Activated T-cell treated with anti-CD3 and anti-CD28 coated beads for 24 hours (primary cell): ENCODE measurements around the gene AAK1.
"Not testable (repeated sequence)": the region's sequence is repeated elsewhere in the genome, so short reads cannot be mapped to it uniquely, and the experiment has no call there.

ENCODE experiments used
- DNase-seq: peaks from one replicate; pipeline ENCODE4 v3.0.0-alpha.2; 2020; ENCODE audit warnings: low read depth

AAK1 gene

DNA sequence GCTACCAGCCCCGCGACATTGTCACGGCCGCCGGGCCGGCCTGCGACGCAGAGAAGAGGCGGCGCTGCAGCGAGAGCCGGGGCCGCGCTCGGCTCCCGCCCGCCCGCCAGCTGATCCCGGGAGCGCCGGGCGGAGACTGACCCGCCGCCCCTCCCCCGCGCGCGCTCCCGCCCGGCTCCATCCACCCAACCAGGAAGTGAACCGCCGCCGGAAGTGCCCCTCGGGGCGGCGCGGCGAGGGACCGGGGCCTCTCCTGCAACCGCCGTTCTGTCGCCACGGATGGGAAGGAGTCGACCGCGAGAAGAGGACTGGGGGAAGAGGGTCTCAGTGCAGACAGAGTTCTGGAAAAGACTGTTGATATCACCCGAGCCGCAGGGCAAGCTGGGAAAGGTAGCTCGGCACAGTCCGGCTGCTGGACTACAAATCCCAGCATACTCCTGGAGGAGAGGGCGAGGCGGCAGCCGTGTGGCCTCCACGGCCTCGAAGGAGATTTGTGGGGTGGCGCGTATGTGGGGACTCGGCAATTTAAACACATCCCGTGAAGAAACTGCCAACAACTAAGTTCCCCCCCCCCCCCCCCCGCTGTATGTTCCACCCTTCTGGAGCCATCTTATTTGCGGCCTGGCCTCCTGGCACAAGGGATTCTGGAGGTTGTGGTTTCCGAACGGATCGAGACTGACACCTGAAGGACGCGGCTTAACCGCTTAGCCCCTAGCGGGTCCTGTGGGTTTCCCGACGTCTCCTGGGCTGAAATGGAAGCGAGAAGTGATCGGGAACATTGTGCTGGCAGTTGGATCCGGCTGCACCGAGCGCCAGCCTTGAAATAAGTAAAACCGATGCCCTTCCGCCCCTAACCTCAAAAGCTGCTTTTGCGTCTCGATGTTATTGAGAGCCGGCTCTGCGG, at the start of gene AAK1:
Gene AAK1, minus strand, starts transcription at position 138 of the 904 bp plus-strand sequence. CDS start 699 bp downstream, outside the sequence.
- peak; percentile 81 for DNase-seq

- DNase-seq: no peak
These were observed 48.9 kb upstream of the AAK1 start for GRCh38 chr2:69692424-69692823.

GRCh38 chr2:69689969-69690368, 46.4 kb upstream of the AAK1 start:
- DNase-seq: no peak

DNA sequence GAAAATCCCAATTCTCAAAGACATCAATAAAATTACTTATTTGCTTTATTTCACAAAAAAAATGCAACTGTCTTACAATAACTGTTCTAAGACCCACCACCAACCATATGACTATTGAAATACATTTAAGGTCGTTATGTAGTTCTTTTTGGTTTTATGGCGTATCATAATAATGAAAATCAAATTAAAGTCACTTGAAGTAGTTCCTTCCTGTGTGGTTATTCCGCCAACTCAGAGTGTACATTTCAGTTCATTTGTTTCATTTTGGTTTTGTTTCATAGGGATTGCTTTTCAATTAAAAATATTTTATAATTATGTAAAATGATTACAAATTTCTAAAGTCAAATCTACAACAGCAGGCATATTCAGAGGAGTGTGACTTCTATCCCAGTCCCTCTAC, 45.9 kb upstream of the AAK1 start:
- no peak for DNase-seq

- DNase-seq: no peak
These were observed 44.6 kb upstream of the AAK1 start for GRCh38 chr2:69687971-69688611.

GRCh38 chr2:69686813-69687212, 43.3 kb upstream of the AAK1 start:
- DNase-seq: no peak

- DNase-seq: no peak
These were observed 41.9 kb upstream of the AAK1 start for GRCh38 chr2:69685321-69686048.

DNA sequence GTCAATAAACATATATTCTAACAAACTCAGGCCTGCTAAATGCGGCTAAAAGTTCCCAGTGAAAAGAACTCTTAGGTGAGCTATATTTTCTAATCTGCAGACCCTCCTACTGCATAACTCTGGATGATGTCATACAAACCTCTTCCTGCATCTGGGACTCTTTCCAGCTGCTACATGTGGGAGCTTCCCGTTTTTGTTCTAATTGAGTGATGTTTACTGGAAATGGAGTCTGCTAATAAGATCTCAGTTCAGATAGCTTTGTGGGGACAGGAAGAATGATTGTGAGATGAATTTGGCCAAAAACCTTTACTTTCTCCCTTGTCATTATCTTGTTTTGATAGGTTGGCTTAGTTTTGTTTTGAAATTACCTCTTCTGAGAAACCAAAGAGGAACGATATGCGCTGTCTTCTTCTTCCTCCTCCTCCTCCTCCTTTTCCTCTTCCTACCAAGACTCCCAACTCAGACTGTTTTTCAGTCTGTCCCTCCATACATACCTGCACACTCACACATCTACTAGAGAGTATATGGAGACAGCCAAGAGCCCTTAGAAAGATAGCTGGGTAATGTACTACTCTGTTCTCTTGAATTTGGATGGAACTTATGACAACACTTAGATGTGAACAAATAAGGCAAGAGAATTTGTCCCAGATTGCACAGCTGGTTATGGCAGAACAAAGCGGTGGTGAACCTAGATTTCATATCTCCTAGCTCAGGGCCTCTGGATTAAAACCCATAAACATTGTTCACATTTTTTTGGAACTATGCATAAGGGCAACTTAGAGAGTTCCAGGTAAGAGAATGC, 39.8 kb upstream of the AAK1 start:
- no peak for DNase-seq

DNA sequence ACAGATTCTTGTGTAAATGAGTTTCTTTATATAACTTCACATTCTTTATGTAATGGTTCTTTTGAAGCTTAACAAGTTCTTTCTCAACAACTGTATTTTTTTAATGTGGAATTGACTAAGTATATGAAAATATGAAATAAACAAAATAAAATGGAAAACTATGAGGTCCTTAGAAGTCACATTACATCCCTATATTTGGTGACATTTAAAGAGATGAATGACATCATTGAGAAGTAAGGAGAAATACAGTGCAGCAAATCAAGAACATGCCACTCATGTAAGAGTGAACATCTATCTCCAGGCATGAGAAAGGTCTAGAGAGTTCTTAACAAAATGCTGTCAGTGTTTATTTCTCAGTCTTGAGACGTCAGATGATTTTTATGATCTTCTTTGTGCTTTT, 39.0 kb upstream of the AAK1 start:
- DNase-seq: no peak

DNA sequence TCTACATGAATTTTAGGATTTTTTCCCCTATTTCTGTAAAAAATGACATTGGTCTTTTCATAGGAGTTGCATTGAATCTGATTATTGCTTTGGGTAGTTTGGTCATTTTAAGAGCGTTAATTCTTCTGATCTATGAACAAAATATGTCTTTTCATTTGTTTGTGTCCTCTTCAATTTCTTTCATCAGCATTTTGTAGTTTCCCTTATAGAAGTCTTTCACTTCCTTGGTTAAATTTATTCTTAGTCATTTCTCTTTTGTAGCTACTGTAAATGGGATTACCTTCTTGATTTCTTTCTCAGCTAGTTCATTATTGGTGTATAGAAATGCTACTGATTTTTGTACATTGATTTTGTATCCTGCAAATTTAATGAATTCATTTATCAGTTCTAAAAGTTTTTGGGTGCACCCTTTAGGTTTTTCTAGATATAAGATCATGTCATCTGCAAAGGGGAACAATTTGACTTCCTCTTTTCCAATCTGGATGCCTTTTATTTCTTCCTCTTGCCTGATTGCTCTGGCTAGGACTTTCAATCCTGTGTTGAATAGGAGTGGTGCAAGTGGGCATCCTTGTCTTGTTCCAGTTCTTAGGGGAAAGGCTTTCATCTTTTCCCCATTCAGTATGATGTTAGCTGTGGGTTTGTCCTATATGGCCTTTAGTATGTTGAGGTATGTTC, 36.6 kb upstream of the AAK1 start:
- DNase-seq: no peak

GRCh38 chr2:69677914-69678313, 34.4 kb upstream of the AAK1 start:
- no peak for DNase-seq

- DNase-seq: no peak
These were observed 32.6 kb upstream of the AAK1 start for GRCh38 chr2:69676146-69676545.

DNA sequence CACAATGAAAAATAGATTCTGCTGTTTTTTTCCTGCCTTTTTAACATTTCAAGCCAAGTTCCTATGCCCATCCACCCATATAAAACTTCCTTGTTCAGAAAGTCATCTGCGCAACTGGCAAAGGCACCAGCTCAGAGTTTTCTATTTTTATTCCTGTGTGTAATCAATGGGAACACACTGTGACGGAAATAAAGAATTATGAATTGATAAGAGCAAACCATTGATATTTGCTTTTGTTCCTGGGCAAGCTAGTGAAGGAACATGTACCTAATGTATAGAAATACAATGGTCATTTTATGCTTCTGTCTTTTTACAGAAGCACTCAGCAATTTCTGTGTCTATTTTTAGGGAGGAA, 30.8 kb upstream of the AAK1 start:
- no peak for DNase-seq

- DNase-seq: not testable (repeated sequence)
These were observed 29.6 kb upstream of the AAK1 start for GRCh38 chr2:69673098-69673497.

- no peak for DNase-seq
These were observed 26.1 kb upstream of the AAK1 start for GRCh38 chr2:69669666-69670065.

DNA sequence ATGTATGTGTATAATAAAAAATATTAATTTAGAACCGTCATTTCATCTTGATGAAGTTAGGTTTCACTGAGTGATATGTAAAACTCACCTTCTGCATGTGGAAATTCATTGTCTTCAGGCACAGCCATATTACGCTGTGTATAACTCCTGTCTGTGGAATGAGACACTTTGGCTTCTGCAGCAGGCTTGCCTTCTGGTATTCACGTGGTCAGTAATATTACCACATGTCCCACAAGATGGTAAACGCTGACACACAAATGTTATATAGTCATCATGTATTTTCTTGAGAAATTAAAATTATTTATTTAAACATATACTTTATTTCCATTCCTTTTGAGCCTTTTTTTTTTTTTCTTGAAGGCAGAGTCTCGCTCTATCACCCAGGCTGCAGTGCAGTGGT, 25.1 kb upstream of the AAK1 start:
- no peak for DNase-seq

DNA sequence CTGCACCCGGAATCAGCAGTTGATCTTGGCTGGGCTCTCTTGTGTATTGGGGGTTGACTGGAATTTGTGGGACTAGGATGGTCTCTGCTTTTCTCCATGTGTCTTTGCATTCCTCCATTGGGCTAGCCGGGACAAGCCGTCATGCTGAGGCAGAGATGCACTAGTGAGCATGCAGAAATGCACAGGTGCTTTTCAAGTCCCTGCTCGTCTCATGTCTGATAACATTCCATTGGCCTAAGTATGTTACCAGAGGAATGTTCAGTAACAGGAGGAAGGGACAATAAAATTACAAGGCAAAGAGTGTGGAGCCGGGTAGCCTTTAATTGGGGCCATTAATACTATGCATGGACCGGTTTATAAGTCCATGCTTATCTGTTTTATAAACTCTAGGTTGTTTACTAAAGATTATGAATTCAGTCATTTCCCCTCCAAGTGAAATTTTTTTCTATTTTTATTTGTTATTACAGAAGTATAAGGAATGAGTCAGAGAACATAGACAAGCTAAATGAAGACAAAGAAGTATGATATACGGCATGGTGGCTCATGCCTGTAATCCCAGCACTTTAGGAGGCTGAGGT, 24.4 kb upstream of the AAK1 start:
- no peak for DNase-seq

DNA sequence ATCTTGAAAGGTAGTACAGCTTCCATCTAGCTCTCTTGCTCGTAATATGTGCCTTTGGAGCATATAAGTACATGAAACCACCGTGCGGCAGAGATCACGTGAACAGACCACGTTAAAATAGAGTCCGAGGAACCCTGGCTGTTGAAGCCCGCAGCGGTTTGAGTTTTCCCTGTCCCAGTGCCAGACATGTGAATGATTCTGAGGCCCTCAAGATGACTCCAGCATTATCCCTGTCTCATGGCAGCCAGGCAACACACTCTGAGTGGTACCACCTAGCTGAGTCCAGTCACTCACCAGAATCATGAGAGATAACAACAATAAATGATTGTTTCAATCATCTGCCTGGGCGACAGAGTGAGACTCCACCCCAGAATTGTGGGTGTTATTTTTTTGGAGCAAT, 21.6 kb upstream of the AAK1 start:
- DNase-seq: no peak

GRCh38 chr2:69663860-69664259, 20.3 kb upstream of the AAK1 start:
- DNase-seq: no peak

DNA sequence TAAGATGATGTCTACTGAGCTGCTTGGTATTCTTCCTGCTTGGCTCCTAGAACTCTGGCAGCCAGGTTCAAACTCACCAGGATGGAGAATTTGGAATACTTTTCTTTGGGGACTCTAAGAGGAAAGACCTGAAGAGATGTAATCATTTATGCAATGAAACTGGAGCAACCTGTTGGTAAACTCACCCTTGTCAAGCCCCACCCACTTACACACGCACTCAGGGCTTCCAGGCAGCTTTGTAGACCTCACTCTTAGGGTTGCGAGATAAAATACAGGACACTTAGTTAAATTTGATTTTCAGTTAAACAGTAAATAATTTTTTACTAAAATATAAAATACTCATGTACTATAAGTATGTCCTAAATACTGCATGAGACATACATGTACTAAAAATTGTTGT, 19.0 kb upstream of the AAK1 start:
- not testable (repeated sequence) for DNase-seq

- DNase-seq: no peak
These were observed 17.1 kb upstream of the AAK1 start for GRCh38 chr2:69660637-69661036.
